Measurements from ENCODE around the gene PDE6D.

PDE6D gene

GRCh38 chr2:231684314-231685223 lies 96.5 kb downstream of the PDE6D start:
- no peak for TF ChIP-seq TOX (CRISPR knock-in tag; IDR thresholded peaks at IDR 0.05; ENCODE audit: borderline replicate concordance)
- TF ChIP-seq SNAI2 (CRISPR knock-in tag; IDR thresholded peaks at IDR 0.05), result no peak
- no peak for TF ChIP-seq ZNF565 (CRISPR knock-in tag; conservative IDR thresholded peaks at IDR 0.05; ENCODE audit: low read depth)
- TF ChIP-seq PPARA (CRISPR knock-in tag; IDR thresholded peaks at IDR 0.05; ENCODE audit: borderline replicate concordance), result no peak
- no peak for TF ChIP-seq TSHZ2 (CRISPR knock-in tag; IDR thresholded peaks at IDR 0.05)
- TF ChIP-seq RARB (CRISPR knock-in tag; IDR thresholded peaks at IDR 0.05), result no peak
- TF ChIP-seq CSDC2 (CRISPR knock-in tag; IDR thresholded peaks at IDR 0.05), result no peak
- no peak for TF ChIP-seq POU6F1 (CRISPR knock-in tag; IDR thresholded peaks at IDR 0.05; ENCODE audit: borderline replicate concordance, low read depth)
- no peak for ATAC-seq

GRCh38 chr2:231683292-231684235 lies 97.5 kb downstream of the PDE6D start:
- ATAC-seq, result no peak
- no peak for TF ChIP-seq TCF4 (CRISPR knock-in tag; IDR thresholded peaks at IDR 0.05; ENCODE audit: borderline replicate concordance)
- no peak for TF ChIP-seq ZFP3 (CRISPR knock-in tag; IDR thresholded peaks at IDR 0.05)

GRCh38 chr2:231682603-231683291 lies 98.3 kb downstream of the PDE6D start:
- no peak for TF ChIP-seq ZNF8 (CRISPR knock-in tag; IDR thresholded peaks at IDR 0.05)
- no peak for ATAC-seq
